Small intestine (tissue), 7 donors: ENCODE measurements around the gene GGT6. TPM values are rescaled to one million over a fixed set of nuclear protein-coding genes. Genes with fewer than 3 reads are reported as not detected.

Source experiments
- DNase-seq, 2 donors: peaks; one replicate each; pipeline versions ENCODE4 v3.0.0 to v3.0.0-alpha.2; 2013
- FAIRE-seq: peaks from 2 replicates; lab custom pipeline; 2012; peaks lifted over from hg19 to GRCh38; lab: Jason Lieb, UNC
- H3K27ac ChIP-seq, 3 donors: one replicate each; pipeline ENCODE4 v1.5.1; 2013; ENCODE audit warnings: low read length in 2 of 3, mild to moderate bottlenecking in 2 of 3, control low read depth in 1 of 3, inconsistent platforms in 1 of 3, low read depth in 1 of 3, moderate library complexity in 1 of 3
- H3K27me3 ChIP-seq, 3 donors: one replicate each; pipeline ENCODE4 v1.6.1; 2013; ENCODE audit warnings: low read length in 3 of 3, inconsistent platforms in 1 of 3; ENCODE audit not compliant: control insufficient read depth in 3 of 3, insufficient read depth in 3 of 3
- H3K36me3 ChIP-seq, 3 donors: one replicate each; pipeline ENCODE4 v1.6.1; 2013; ENCODE audit warnings: low read length in 3 of 3, inconsistent platforms in 1 of 3, low read depth in 1 of 3, mild to moderate bottlenecking in 1 of 3, moderate library complexity in 1 of 3; ENCODE audit not compliant: control insufficient read depth in 3 of 3, insufficient read depth in 2 of 3
- H3K4me1 ChIP-seq, 3 donors: one replicate each; pipeline ENCODE4 v1.6.1; 2013; ENCODE audit warnings: low read length in 2 of 3, inconsistent platforms in 1 of 3, low read depth in 1 of 3, mild to moderate bottlenecking in 1 of 3, moderate library complexity in 1 of 3; ENCODE audit not compliant: control insufficient read depth in 3 of 3, insufficient read depth in 2 of 3
- H3K4me3 ChIP-seq, 3 donors: one replicate each; pipeline ENCODE4 v1.5.1; 2013; ENCODE audit warnings: low read length in 3 of 3, control low read depth in 1 of 3, inconsistent platforms in 1 of 3, low read depth in 1 of 3, mild to moderate bottlenecking in 1 of 3, moderate library complexity in 1 of 3
- H3K9me3 ChIP-seq, 2 donors: one replicate each; pipeline ENCODE4 v1.6.1; 2013; ENCODE audit warnings: low read depth in 1 of 2, low read length in 1 of 2; ENCODE audit not compliant: control insufficient read depth in 2 of 2, insufficient read depth in 1 of 2
- WGBS, 3 donors: extraction: QIAGEN DNeasy Blood & Tissue Kit; methylation state at CpG; one replicate each; pipeline ENCODE4 v1.1.7; 2013; 5-methylcytosine and 5-hydroxymethylcytosine counted together
- polyA plus RNA-seq, 4 donors: library from polyadenylated mRNA; stranded (reverse) in 3 of 4; unstranded in 1 of 4; fragments of 200-250 nt in 3 of 4; fragments of 120-200 nt in 1 of 4; gene quantifications; one replicate each; pipeline versions ENCODE4 v1.2.1 to v1.2.3, GENCODE V29; 2013
- donor health status: healthy with polysubstance abuse.
- donor health status: control.
- donor health status: control.
- donor health status: Bipolar disorder and iron deficiency.
- donor health status: healthy.

Gene GGT6
- polyA plus RNA-seq, 4 donors = 4.5 to 63.9 (median 21.4) TPM

- H3K27me3 ChIP-seq = no peaks in the 10 kb centered on the region
- H3K9me3 ChIP-seq = no peaks in the 10 kb centered on the region
- peak overlapping the region in 1 of 3 donors; percentile 45 for H3K27ac ChIP-seq
- DNase-seq (no peak), FAIRE-seq (no peak)
- H3K4me1 ChIP-seq = peaks cover 0 to 33% (median under 1%) of the 10 kb centered on the region in 3 donors
- peaks cover 0 to 93% (median 5%) of the 10 kb centered on the region in 3 donors for H3K36me3 ChIP-seq
- 84 to 90% (median 87%) methylated on average over 12 to 19 of the region's 19 CpGs for WGBS, 3 donors
- no peak overlapping the region for H3K4me3 ChIP-seq
These were observed 24.6 kb downstream of the GGT6 start for GRCh38 chr17:4535667-4536258.

GRCh38 chr17:4534928-4535666, 25.3 kb downstream of the GGT6 start:
- no peaks in the 10 kb centered on the region for H3K27me3 ChIP-seq
- DNase-seq = no peak
- H3K4me1 ChIP-seq = peaks cover 0 to 29% (median 0%) of the 10 kb centered on the region in 3 donors
- FAIRE-seq = no peak
- WGBS, 3 donors = 79 to 81% (median 80%) methylated on average over 26 to 27 of the region's 27 CpGs
- H3K9me3 ChIP-seq = no peaks in the 10 kb centered on the region
- H3K4me3 ChIP-seq = no peak overlapping the region
- H3K27ac ChIP-seq = peak overlapping the region in 1 of 3 donors; percentile 66
- peaks cover 0 to 93% (median 5%) of the 10 kb centered on the region in 3 donors for H3K36me3 ChIP-seq

- Histone ChIP-seq H3K4me3 (no peak overlapping the region), H3K27ac (peak overlapping the region in 1 of 3 donors; percentile 66), H3K9me3 (no peaks in the 10 kb centered on the region), H3K27me3 (no peaks in the 10 kb centered on the region), H3K4me1 (peaks cover 0 to 29% (median 0%) of the 10 kb centered on the region in 3 donors), H3K36me3 (peaks cover 0 to 90% (median 4%) of the 10 kb centered on the region in 3 donors)
- DNase-seq (no peak), FAIRE-seq (no peak)
- 67 to 73% (median 72%) methylated on average over 15 to 17 of the region's 17 CpGs for WGBS, 3 donors
These were observed 25.9 kb downstream of the GGT6 start for GRCh38 chr17:4534515-4534914.

- Histone ChIP-seq H3K27ac (peak overlapping the region in 1 of 3 donors; percentile 66), H3K4me3 (no peak overlapping the region), H3K36me3 (peaks cover 0 to 83% (median 2%) of the 10 kb centered on the region in 3 donors), H3K27me3 (no peaks in the 10 kb centered on the region), H3K4me1 (peaks cover 0 to 29% (median 0%) of the 10 kb centered on the region in 3 donors), H3K9me3 (no peaks in the 10 kb centered on the region)
- 55 to 64% (median 59%) methylated on average over 21 to 23 of the region's 23 CpGs for WGBS, 3 donors
- FAIRE-seq (no peak), DNase-seq (peak in 1 of 2 donors; percentile 51)
These were observed 26.6 kb downstream of the GGT6 start for GRCh38 chr17:4533523-4534504.

- Histone ChIP-seq H3K27ac (peak overlapping the region in 1 of 3 donors; percentile 42), H3K36me3 (peaks cover 0 to 80% (median 0%) of the 10 kb centered on the region in 3 donors), H3K27me3 (no peaks in the 10 kb centered on the region), H3K4me3 (no peak overlapping the region), H3K9me3 (no peaks in the 10 kb centered on the region), H3K4me1 (peaks cover 0 to 29% (median 0%) of the 10 kb centered on the region in 3 donors)
- 86 to 88% (median 88%) methylated on average over 33 of the region's 33 CpGs for WGBS, 3 donors
- DNase-seq (no peak), FAIRE-seq (no peak)
These were observed 27.4 kb downstream of the GGT6 start for GRCh38 chr17:4532860-4533522.

GRCh38 chr17:4531988-4532736, 28.2 kb downstream of the GGT6 start:
- no peak for FAIRE-seq
- H3K27ac ChIP-seq = peak overlapping the region in 1 of 3 donors; percentile 30

More at GRCh38 chr17:4531988-4532736, 28.2 kb downstream of the GGT6 start:
- Histone ChIP-seq H3K36me3 (peaks cover 0 to 72% (median 0%) of the 10 kb centered on the region in 3 donors), H3K4me1 (peaks cover 0 to 26% (median 0%) of the 10 kb centered on the region in 3 donors), H3K27me3 (no peaks in the 10 kb centered on the region), H3K4me3 (no peak overlapping the region), H3K9me3 (no peaks in the 10 kb centered on the region)
- no peak for DNase-seq
- WGBS, 3 donors = 88 to 92% (median 91%) methylated on average over 17 of the region's 17 CpGs
